Measurements from ENCODE around the gene PTBP1. TPM values are rescaled to one million over a fixed set of nuclear protein-coding genes. Genes with fewer than 3 reads are reported as not detected.

The PTBP1 gene
- total and polyA plus RNA-seq, 9 of the 15 experiments (the other 6 are each of a cell fraction or from before 2014, with no cell fraction given): 14.0 to 759 (median 234) TPM

GRCh38 chr19:795691-796581, 1.3 kb upstream of the PTBP1 start (continued):
- TF ChIP-seq CREB3L1 (IDR thresholded peaks at IDR 0.05; ENCODE audit: borderline replicate concordance, low read depth): no peak
- peak; percentile 82 for TF ChIP-seq CHD4 (IDR thresholded peaks at IDR 0.05; ENCODE audit: insufficient read depth, insufficient replicate concordance, low read depth, low read length, poor library complexity, severe bottlenecking)
- TF ChIP-seq ZNF592 (IDR thresholded peaks at IDR 0.05): no peak
- no peak for TF ChIP-seq RHOXF2B (CRISPR knock-in tag; conservative IDR thresholded peaks at IDR 0.05)
- TF ChIP-seq FOXA3 (CRISPR knock-in tag; conservative IDR thresholded peaks at IDR 0.05 in 1 of 2, IDR thresholded peaks at IDR 0.05 in 1 of 2): no peak
- TF ChIP-seq PKNOX1 (IDR thresholded peaks at IDR 0.05): no peak
- TF ChIP-seq BCOR (IDR thresholded peaks at IDR 0.05): peak; percentile 88
- no peak for TF ChIP-seq HINFP (tag; conservative IDR thresholded peaks at IDR 0.05; ENCODE audit: low read depth)
- no peak for TF ChIP-seq STAG1 (CRISPR knock-in tag; IDR thresholded peaks at IDR 0.05; ENCODE audit: borderline replicate concordance)
- TF ChIP-seq SMARCE1 (IDR thresholded peaks at IDR 0.05): no peak
- TF ChIP-seq ZFP36 (IDR thresholded peaks at IDR 0.05; ENCODE audit: low read depth, low read length, partially characterized antibody): no peak
- peak; percentile 17 for TF ChIP-seq RBM22 (IDR thresholded peaks at IDR 0.05; ENCODE audit: low read depth, low read length, poor library complexity, severe bottlenecking)
- TF ChIP-seq FOXP4 (CRISPR knock-in tag; IDR thresholded peaks at IDR 0.05; ENCODE audit: borderline replicate concordance): no peak
- TF ChIP-seq E2F5 (CRISPR knock-in tag; IDR thresholded peaks at IDR 0.05): no peak

Data from K562 (cell line).